ENCODE results near the gene LRRC37A3.
A peak's percentile ranks its signal among the peaks of the same experiment; 100 is the strongest.
"Not testable (repeated sequence)": the region's sequence is repeated elsewhere in the genome, so short reads cannot be mapped to it uniquely, and the experiment has no call there.

The LRRC37A3 gene

DNA sequence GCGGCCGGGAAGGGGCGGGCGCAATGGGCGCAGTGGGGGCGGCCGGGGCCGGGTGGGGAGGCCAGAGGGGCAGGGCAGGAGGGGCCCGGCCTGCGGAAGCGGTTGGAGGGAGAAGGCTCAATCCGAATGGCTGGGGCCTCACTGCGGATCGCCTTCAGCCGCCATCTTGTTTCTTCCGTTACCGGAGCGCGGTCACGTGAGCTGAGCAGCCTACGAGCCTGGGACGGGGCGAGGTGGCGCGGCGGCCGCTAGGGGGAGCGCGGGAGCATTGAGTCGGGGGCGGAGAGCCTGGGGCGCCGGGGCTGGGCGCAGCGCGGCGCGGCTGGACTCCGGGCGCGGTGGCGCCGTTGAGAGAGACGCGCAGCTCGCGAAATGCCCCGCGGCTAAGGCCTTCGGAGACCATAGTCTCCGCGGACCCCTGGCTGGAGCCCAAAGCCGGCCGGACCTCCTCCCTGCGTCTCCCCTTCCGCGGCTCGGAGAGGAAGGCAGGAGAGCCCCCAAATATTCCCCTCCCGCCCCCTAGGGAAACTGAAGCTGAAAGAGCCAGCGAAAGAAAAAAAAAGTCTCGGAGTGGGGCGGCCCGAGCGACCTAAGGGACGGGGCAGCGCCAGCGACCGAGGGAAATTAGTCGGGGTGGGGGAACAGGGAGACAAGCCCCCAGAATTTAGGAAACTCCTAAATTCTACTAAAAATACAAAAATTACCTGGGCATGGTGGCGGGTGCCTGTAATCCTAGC, at the start of gene LRRC37A3:
Gene LRRC37A3, minus strand, starts transcription at position 190 of the 737 bp plus-strand sequence. CDS start 22,221 bp downstream, outside the sequence.
- DNase-seq (ENCODE audit: low read depth in 2 of 3, low spot score in 1 of 3): peak; percentile 99 to 100 (median 100)

DNA sequence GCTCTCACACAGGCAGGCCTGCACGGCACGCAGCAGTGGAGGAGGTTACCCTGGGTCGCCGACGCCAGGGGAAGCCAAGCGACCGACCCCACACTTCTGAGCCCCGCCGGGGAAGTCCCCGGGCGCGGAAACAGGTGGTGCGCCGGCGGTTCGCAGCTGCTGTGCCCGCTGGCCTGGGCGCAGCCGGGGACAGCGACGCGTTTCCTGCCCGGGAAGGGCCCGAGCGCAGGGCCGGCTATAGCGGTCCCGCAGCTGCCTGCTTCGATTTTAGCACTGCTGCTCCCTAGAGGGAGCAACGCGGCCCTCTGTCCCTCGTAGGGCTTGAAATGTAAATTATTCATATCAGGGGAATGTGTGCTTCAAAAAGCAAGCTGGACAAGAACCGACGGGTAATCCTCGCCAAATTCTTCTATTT, 46.6 kb upstream of the LRRC37A3 start:
- DNase-seq (ENCODE audit: low read depth in 2 of 3, low spot score in 1 of 3): peak in 2 of 3 donors; percentile 70 to 75

DNA sequence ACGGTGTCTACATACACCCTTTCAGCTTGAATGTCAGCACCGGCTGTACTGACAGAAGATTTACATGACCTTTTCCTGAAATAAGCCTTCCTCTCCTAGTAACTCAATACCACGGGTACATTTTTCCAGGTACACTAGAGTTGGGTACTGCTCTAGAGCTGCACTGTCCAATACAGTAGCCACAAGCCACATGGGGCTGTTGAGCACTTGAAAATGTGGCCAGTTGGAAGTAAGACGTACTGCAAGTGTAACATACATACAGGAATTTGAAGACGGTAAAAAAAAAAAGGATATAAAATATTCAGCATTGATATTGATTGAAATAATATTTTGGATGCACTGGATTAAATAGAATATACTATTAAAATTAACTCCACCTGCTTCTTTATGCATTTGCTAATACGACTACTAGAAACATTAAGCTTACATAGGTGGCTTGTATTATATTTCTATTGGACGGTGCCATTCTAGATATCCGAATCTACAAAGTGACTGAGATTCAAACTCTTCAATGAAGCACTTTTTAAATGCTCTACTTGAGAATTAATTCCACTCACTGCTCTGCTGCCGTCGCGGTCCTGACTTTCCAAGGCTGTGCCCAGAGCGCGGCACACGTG, 46.1 kb upstream of the LRRC37A3 start:
- not testable (repeated sequence) for DNase-seq (ENCODE audit: low read depth in 2 of 3, low spot score in 1 of 3)

DNA sequence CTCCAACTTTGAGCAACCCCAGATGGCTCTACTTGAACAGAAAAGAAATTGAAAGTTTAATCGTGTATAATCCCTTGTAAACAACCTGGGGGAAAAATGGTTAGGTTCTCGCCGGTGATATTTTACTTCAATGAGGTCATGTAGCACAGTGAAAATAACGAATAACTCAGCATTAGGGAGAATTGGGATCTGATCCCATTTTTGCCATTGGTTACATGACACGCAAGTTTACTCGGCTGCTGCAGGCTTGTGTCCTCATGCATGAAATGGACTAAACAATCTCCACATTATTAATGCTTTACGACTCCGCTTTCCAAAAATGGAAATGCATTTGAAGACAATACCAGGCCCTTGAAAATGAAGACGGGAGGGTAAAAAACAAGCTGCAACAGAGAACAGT, 45.5 kb upstream of the LRRC37A3 start:
- no peak for DNase-seq (ENCODE audit: low read depth in 2 of 3, low spot score in 1 of 3)

DNA sequence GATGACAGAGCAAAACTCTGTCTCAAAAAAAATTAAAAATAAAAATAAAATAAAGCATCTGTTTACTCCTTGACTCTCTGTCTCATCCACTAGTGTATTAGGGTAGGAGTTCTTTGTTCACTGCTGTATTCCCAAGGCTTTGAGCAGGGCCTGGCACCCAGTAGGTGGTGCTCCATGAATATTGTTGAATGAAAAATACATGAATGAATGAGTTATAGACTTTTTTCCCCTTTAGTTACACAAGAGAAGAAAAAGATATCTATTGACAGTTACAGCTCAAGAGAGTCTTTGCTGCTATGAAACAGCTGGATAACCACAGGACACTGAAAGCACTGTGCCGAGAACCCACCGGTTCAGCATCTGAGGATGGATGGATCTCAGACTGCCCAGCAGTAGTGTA, 44.5 kb upstream of the LRRC37A3 start:
- DNase-seq (ENCODE audit: low read depth in 2 of 3, low spot score in 1 of 3): not testable (repeated sequence)

DNA sequence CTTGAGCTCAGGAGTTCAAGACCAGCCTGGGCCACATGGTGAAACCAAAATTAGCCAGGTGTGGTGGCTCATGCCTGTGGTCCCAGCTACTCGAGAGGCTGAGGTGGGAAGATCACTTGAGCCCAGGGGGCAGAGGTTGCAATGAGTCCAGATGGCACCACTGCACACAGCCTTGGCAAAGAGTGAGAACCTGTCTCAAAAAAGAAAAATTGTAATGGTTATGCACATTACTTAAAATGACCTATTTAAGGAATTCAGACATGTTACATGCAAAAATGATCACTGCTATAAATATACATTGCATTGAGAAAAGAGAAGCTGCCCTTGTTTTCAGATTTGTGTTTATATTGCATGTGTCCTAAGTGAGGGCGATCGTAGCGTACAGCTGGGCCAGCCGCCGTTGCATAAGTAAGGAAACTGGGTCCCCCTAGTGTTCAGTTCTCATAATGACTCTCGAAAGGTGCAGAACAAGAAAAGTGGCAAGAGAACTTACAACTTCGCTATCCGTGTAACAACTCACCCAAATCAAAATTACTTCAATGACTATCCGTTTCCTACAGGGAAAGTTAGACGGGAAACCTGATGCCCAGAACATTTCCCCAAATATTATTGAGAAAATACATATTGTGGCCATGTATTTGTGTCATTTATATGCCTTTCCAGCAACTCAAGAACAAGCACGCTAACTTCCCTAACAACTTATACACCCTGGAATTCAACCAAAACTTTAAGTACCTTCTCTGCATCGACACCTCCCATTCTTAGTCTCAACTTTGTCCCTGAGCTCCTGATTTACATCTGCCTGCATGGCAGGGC, 42.5 kb upstream of the LRRC37A3 start:
- peak in 1 of 3 donors; percentile 93 for DNase-seq (ENCODE audit: low read depth in 2 of 3, low spot score in 1 of 3)

DNA sequence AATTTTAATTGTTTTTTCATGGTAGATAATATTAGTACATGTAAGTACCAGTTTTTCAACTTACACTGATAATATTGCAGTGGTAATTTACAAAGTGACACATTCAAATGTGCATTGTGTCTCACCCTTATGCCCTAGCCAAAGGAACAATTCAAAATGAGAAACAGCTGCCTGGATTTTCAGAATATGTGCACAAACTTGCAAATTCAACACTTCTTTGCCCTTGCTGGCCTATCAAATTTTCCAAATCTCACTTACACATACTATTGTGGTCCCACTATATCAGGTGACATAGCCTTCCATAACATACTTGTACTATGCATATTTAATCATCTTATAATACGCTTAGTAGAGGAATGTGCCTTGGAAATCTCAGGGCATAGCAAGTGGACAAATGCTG, 32.6 kb upstream of the LRRC37A3 start:
- no peak for DNase-seq (ENCODE audit: low read depth in 2 of 3, low spot score in 1 of 3)

DNA sequence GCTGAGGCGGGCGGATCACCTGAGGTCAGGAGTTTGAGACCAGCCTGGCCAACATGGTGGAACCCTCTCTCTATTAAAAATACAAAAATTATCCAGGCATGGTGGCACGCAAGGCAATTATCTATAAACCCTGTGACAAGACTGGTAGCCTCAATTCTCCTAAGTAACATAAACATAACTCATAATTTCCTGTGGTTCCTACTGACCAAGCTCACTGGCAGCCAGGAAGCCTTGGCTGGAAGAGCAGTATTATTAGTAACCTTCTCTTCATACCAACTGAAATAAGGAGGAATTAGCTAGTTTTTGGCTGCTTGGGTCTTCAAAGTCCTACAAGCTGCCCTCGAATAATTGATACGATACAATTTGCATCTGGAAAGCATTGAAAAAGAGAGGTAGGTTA, 31.6 kb upstream of the LRRC37A3 start:
- DNase-seq (ENCODE audit: low read depth in 2 of 3, low spot score in 1 of 3): no peak

DNA sequence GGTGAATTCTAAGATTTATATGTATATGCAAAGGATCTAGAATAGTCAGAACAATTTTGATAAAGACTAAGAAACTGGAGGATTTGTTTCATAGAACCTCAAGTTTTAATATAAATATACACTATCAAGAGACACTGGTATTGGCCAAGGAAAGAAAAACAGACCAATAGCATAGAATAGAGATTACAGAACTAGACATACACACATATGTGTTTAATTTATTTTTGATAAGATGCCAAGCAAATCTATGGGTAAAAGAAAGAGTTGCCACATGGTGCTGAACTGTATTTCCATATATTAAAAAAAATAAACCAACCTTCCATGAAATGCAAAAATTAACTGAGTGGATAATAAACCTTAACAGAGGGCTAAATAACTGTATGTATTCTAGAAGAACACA, 27.9 kb upstream of the LRRC37A3 start:
- no peak for DNase-seq (ENCODE audit: low read depth in 2 of 3, low spot score in 1 of 3)

DNA sequence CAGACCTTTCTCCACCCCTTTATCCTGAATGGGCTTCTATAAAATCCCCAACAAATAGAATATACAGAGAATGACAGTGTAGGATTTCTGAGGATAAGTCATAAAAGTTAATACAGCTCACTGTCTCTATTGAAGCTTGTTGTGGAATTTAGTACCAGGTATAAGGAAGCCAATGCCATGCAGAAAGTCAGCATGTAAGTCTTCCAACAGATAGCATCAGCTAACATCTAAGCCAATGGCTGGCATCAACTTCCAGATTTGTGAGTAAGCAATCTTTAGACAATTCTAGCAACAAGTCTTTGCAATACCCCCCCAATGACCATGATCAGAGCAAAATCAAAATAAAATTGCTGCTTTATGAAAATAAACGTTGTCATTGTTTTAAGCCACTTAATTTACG, 22.5 kb upstream of the LRRC37A3 start:
- DNase-seq (ENCODE audit: low read depth in 2 of 3, low spot score in 1 of 3): no peak

DNA sequence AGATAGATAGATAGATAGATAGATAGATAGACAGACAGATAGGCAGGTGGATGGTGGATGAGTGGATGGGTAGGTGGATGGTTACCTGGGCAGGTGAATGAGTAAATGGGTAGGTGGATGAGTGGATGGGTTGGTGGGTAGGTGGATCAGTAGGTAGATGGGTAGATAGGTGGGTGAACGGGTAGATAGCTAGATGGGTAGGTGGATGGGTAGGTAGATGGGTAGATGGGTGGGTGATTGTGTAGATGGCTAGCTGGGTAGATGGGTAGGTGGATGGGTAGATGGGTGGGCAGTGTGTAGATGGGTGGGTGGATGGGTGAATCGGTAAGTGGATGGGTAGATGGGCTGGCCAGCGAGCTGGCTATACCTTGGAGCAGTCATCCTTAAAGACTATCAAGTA, 21.8 kb upstream of the LRRC37A3 start:
- no peak for DNase-seq (ENCODE audit: low read depth in 2 of 3, low spot score in 1 of 3)

DNA sequence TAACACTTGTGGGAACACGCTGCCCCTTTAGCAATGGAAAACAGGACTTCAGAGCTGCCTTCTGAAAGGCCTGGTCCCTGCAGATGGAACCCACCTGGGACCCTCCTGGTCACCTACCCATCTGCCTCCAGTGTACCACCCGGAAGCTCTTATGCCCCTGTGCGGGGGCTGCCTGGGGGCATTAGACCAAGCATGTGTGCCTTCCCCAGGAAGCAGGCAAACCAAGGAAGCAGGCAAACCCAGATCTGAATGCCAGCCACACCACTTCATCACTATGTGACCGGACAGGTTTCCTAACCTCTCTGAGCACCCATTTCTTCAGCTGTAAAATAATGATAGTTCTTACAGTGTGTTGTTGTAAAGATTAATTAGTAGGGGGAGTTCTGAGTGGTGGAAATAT, 20.8 kb upstream of the LRRC37A3 start:
- DNase-seq (ENCODE audit: low read depth in 2 of 3, low spot score in 1 of 3): no peak

DNA sequence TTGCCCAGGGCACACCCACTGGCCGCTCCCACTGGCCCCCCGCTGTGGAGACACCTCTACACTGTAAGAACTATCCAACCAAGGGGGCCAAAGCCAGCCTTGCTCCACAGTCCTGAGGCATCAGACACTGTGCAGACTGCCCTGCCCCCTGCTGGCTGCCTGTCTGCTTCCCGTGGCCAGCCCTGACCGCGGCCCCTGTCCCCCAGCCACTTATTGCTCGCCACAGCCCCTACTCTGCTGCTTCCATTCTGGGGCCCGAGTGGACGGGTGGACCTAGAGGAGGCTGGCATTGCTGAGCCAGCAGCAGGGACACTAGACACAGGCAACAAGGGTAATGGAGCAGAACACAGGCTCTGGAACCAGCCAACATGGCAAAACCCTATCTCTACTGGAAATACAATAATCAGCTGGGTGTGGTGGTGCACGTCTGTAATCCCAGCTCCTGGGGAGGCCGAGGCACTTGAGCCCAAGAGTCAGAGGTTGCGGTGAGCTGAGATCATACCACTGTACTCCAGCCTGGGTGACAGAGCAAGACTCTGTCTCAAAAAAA, 19.7 kb upstream of the LRRC37A3 start:
- peak; percentile 18 to 43 (median 40) for DNase-seq (ENCODE audit: low read depth in 2 of 3, low spot score in 1 of 3)

DNA sequence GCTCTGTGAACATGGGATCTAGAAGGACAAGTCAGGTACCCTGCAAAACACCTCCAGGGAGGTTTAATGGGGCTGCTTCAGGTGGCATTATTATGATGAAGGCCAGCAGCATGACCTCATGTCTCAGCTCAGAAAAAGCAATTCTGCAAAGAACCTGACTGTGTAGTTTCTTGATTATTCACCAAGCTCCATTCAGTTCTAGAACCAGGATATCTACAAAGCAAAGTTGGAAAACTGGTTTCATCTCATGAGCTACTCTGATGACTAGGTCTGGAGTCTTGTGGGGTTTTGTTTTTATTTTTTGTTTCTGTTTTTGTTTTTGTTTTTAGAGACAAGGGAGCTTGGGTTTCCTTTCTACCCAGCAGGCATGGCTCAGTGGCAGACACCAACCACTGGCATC, 19.0 kb upstream of the LRRC37A3 start:
- no peak for DNase-seq (ENCODE audit: low read depth in 2 of 3, low spot score in 1 of 3)

DNA sequence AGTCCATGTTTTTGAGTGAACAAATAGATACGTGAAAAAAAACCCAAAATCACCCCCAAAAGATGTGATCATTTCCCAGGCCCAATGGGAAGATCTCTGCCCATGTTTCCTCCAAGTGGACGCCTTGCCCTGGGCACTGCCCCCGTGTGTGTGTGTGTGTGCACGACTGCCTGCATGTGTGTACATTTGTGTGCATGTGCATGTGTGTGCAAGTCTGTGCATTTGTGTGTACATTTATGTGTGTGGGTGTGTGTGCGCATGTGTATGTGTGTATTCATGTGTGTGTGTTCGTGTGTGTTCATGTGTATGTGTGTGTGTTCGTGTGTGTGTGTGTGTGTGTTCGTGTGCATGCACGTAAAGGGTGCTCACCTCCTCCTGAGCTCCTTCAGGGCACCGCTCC, 16.8 kb upstream of the LRRC37A3 start:
- no peak for DNase-seq (ENCODE audit: low read depth in 2 of 3, low spot score in 1 of 3)

DNA sequence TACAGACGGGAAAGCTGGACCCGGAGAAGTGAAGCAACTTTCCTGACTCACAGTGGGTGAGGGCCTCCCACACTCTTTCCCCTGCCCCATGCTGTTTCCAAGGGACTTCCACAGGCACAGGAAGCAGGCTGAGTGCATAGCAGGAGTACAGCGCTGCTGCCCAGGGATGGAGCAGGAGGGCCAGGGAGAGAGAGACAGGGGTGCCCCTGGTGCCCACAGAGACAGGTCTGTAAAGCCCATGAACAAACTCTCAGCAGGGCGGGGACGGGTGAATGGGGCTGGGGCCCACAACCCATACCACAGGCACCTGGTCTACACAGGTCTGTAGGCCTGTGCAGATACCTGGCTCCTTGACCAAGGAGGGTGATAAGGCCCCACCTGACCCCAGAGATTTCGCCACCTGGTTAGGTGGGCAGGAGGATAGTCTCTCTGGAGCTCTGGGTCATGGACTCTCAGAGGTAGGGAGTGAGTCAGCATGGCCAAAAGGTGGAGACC, 15.1 kb upstream of the LRRC37A3 start:
- not testable (repeated sequence) for DNase-seq (ENCODE audit: low read depth in 2 of 3, low spot score in 1 of 3)

DNA sequence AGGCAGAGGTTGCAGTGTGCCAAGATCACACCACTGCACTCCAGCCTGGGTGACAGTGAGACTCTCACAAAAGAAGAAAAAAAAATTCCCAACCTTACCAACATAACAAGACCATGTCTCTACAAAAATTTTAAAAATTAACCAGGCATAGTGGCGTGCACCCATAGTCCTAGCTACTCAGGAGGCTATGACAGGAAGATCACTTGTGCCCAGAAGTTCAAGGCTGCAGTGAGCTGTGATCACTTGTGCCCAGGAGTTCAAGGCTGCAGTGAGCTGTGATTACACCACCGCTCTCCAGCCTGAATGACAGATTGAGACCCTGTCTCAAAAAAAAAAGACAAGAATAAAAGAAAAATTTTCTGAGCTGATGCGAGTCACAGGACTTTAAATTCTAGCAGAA, 13.6 kb upstream of the LRRC37A3 start:
- not testable (repeated sequence) for DNase-seq (ENCODE audit: low read depth in 2 of 3, low spot score in 1 of 3)

DNA sequence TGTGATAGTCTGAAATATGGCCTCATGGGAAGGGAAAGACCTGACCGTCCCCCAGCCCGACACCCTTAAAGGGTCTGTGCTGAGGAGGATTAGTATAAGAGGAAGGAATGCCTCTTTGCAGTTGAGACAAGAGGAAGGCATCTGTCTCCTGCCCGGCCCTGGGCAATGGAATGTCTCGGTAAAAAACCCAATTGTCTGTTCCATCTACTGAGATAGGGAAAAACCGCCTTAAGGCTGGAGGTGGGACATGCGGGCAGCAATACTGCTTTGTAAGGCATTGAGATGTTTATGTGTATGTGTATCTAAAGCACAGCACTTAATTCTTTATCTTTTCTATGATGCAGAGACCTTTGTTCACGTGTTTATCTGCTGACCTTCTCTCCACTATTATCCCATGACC, 11.1 kb upstream of the LRRC37A3 start:
- DNase-seq (ENCODE audit: low read depth in 2 of 3, low spot score in 1 of 3): not testable (repeated sequence)

DNA sequence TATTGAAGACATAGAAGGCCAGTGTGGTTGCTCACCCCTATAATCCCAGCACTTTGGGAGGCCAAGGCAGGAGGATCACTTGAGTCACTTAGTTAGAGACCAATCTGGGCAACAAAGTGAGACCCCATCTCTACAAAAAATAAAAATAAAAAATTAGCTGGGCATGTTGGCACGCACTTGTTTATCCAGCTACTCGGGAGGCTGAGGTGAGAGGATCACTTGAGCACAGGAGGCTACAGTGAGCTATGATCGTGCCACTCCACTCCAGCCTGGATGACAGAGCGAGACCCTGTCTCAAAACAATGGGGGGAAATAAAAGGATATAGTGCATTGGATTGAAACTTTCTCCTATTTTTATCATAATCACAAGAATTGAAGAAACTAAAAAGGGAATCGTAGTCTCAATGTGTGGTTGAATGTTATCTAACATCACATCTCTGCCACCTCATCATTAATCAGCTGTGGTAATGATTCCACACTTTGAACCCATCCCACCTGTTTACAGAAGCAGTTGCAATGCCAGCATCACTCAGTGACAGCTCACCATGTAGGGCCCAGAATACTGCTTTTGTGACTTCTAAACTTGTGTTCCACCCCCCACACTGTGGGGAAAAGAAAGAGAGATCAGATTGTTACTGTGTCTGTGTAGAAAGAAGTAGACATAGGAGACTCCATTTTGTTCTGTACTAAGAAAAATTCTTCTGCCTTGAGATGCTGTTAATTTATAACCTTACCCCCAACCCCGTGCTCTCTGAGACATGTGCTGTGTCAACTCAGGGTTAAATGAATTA, 10.3 kb upstream of the LRRC37A3 start:
- DNase-seq (ENCODE audit: low read depth in 2 of 3, low spot score in 1 of 3): peak in 2 of 3 donors; percentile 27 to 35

DNA sequence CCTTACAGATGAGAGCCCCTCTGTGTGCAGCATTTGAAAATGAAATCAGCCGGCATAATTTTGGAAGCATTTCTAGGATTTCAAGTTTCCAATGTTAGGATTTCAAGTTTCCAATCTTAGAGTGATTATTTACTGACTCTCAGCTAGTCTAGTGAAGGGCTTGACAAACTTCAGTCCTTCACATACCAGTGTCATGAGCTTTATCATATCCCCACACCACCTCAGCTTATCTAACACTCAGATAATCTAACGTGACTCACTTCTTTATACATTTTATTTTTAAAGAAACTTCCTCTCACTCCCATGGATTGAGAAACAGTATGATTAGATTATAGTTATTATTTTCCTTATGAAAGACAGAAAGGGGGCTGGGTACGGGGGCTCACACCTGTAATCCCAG, 9.4 kb upstream of the LRRC37A3 start:
- DNase-seq (ENCODE audit: low read depth in 2 of 3, low spot score in 1 of 3): not testable (repeated sequence)

DNA sequence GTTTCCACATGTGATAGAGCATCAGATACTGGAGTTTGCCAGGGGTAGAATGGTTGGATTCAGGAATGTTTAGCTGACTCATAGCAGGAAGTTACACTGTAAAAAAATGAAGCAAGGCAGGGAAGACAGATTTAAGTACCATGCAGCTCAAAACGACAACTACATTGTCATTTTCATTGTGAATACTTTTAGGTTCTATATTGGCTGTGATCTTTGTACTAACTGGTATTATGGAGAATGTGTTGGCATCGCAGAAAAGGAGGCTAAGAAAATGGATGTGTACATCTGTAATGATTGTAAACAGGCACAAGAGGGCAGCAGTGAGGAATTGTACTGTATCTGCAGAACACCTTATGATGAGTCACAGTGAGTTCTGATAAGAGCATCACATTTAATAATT, 8.2 kb upstream of the LRRC37A3 start:
- DNase-seq (ENCODE audit: low read depth in 2 of 3, low spot score in 1 of 3): peak in 2 of 3 donors; percentile 41 to 80
